SK-N-SH (cell line): ENCODE measurements around the gene MORF4L1. TPM values are rescaled to one million over a fixed set of nuclear protein-coding genes. Genes with fewer than 3 reads are reported as not detected.

ENCODE experiments used
- CTCF ChIA-PET: fragments of 300-600, 350-600 bp; formaldehyde crosslinking; extraction: SDS; loops from one replicate; lab custom pipeline; 2021; lab: Yijun Ruan, JAX
- POLR2A ChIA-PET: fragments of 350-600 bp; sonication (Branson Sonifier 250); formaldehyde crosslinking; extraction: SDS; loops from one replicate; lab custom pipeline; 2020; ENCODE audit warnings: antibody characterized with exemption, inconsistent platforms; lab: Yijun Ruan, JAX
- DNase-seq: peaks from one replicate; pipeline ENCODE4 v3.0.0; 2012
- H2AFZ ChIP-seq: fragments of 200-600 bp; sonication (generic); 2 replicates; pipeline ENCODE4 v1.8.1; 2016; ENCODE audit warnings: antibody characterized with exemption, mild to moderate bottlenecking, low read depth
- H3F3A ChIP-seq: fragments of 200-600 bp; sonication (generic); replicated peaks from 2 replicates; pipeline ENCODE3; 2016; ENCODE audit warnings: antibody characterized with exemption, mild to moderate bottlenecking; ENCODE audit not compliant: insufficient read depth
- H3K27ac ChIP-seq, 2 experiments: fragments of 200-500 bp in 1 of 2; fragments of 200-600 bp in 1 of 2; sonication (Bioruptor generic) in 1 of 2; sonication (generic), shearing (Covaris generic) in 1 of 2; 2 replicates each; pipeline versions ENCODE4 v1.5.1 to v1.6.1; 2014 to 2016; ENCODE audit warnings: low read depth in 2 of 2, inconsistent platforms in 1 of 2, low read length in 1 of 2, mild to moderate bottlenecking in 1 of 2, mixed read lengths in 1 of 2
- H3K27me3 ChIP-seq: fragments of 200-600 bp; sonication (generic), shearing (Covaris generic); 2 replicates; pipeline ENCODE4 v1.6.1; 2016; ENCODE audit warnings: mixed run types; ENCODE audit not compliant: insufficient read depth
- H3K36me3 ChIP-seq, 2 experiments: fragments of 200-500 bp in 1 of 2; fragments of 200-600 bp in 1 of 2; sonication (Bioruptor generic) in 1 of 2; sonication (generic) in 1 of 2; replicated peaks in 1 of 2; 2 replicates each; pipeline versions ENCODE3 to v1.5.1; 2014 to 2016; ENCODE audit warnings: low read length in 1 of 2, mild to moderate bottlenecking in 1 of 2; ENCODE audit not compliant: insufficient read depth in 2 of 2, control insufficient read depth in 1 of 2
- H3K4me1 ChIP-seq, 2 experiments: fragments of 200-500 bp in 1 of 2; fragments of 200-600 bp in 1 of 2; sonication (Bioruptor generic) in 1 of 2; sonication (generic), shearing (Covaris generic) in 1 of 2; 2 replicates each; pipeline versions ENCODE4 v1.5.1 to v1.6.1; 2014 to 2016; ENCODE audit warnings: low read depth in 1 of 2, low read length in 1 of 2, mixed run types in 1 of 2; ENCODE audit not compliant: insufficient read depth in 2 of 2, control insufficient read depth in 1 of 2
- H3K4me2 ChIP-seq: fragments of 200-600 bp; sonication (generic), shearing (Covaris generic); 2 replicates; pipeline ENCODE4 v1.6.1; 2017; ENCODE audit warnings: mixed run types
- H3K4me3 ChIP-seq, 2 experiments: fragments of 200-500 bp in 1 of 2; fragments of 200-600 bp in 1 of 2; sonication (Bioruptor generic) in 1 of 2; sonication (generic), shearing (Covaris generic) in 1 of 2; 2 replicates each; pipeline versions ENCODE4 v1.5.1 to v1.8.1; 2014 to 2016; ENCODE audit warnings: low read depth in 2 of 2, inconsistent platforms in 1 of 2, low read length in 1 of 2, mild to moderate bottlenecking in 1 of 2, mixed read lengths in 1 of 2, moderate library complexity in 1 of 2
- H3K79me2 ChIP-seq: fragments of 200-600 bp; sonication (generic); 2 replicates; pipeline ENCODE4 v1.8.1; 2017; ENCODE audit warnings: mild to moderate bottlenecking; ENCODE audit not compliant: insufficient read depth
- H3K9ac ChIP-seq: fragments of 200-600 bp; sonication (generic); 2 replicates; pipeline ENCODE4 v1.6.1; 2017; ENCODE audit warnings: mixed run types
- H3K9me2 ChIP-seq: fragments of 200-600 bp; sonication (generic); 2 replicates; pipeline ENCODE4 v1.6.1; 2017; ENCODE audit warnings: mixed run types
- H3K9me3 ChIP-seq: fragments of 200-600 bp; sonication (generic); 2 replicates; pipeline ENCODE4 v1.6.1; 2017; ENCODE audit warnings: mixed run types, mild to moderate bottlenecking, moderate library complexity
- H4K20me1 ChIP-seq: fragments of 200-600 bp; sonication (generic); 2 replicates; pipeline ENCODE4 v1.6.1; 2017; ENCODE audit warnings: mild to moderate bottlenecking, mixed run types; ENCODE audit not compliant: insufficient read depth
- CHD2 ChIP-seq: fragments of 150-350 bp; IDR thresholded peaks from 2 replicates; pipeline ENCODE4 v1.6.1; 2018; ENCODE audit warnings: low read length; ENCODE audit not compliant: partially characterized antibody
- EP300 ChIP-seq, 2 experiments: IDR thresholded peaks; 2 replicates each; pipeline versions ENCODE4 v1.4.0 to v1.6.1; 2012; ENCODE audit warnings: borderline replicate concordance in 1 of 2, low read depth in 1 of 2, low read length in 1 of 2
- EZH2phosphoT487 ChIP-seq: fragments of 200-600 bp; sonication (generic); IDR thresholded peaks from 2 replicates; pipeline ENCODE4 v1.6.1; 2017; ENCODE audit warnings: low read depth, mixed run types, mild to moderate bottlenecking, antibody characterized with exemption, moderate library complexity, borderline replicate concordance
- FOSL2 ChIP-seq: IDR thresholded peaks from 2 replicates; pipeline ENCODE4 v1.4.0; 2012; ENCODE audit warnings: low read depth, mild to moderate bottlenecking, moderate library complexity, borderline replicate concordance
- FOXM1 ChIP-seq: IDR thresholded peaks from 2 replicates; pipeline ENCODE4 v1.4.0; 2012; ENCODE audit warnings: low read depth, mild to moderate bottlenecking
- GABPA ChIP-seq: IDR thresholded peaks from 2 replicates; pipeline ENCODE4 v1.4.0; 2012; ENCODE audit warnings: low read depth, mild to moderate bottlenecking
- MEF2A ChIP-seq: IDR thresholded peaks from 2 replicates; pipeline ENCODE4 v1.4.0; 2012; ENCODE audit warnings: low read depth, borderline replicate concordance
- MXI1 ChIP-seq: IDR thresholded peaks from 2 replicates; pipeline ENCODE4 v1.6.1; 2012; ENCODE audit warnings: mild to moderate bottlenecking, low read depth, low read length, improper control_type of control experiment
- RFX5 ChIP-seq: IDR thresholded peaks from 2 replicates; pipeline ENCODE4 v1.6.1; 2012; ENCODE audit warnings: mild to moderate bottlenecking, improper control_type of control experiment, low read length
- RXRA ChIP-seq: IDR thresholded peaks from 2 replicates; pipeline ENCODE4 v1.4.0; 2012; ENCODE audit warnings: low read depth, mild to moderate bottlenecking, borderline replicate concordance
- SIN3A ChIP-seq: IDR thresholded peaks from 2 replicates; pipeline ENCODE4 v1.6.1; 2012; ENCODE audit warnings: low read depth, mild to moderate bottlenecking, low read length, moderate library complexity, borderline replicate concordance
- SMC3 ChIP-seq: IDR thresholded peaks from 2 replicates; pipeline ENCODE4 v1.6.1; 2012; ENCODE audit warnings: low read depth, low read length, improper control_type of control experiment
- TEAD4 ChIP-seq: IDR thresholded peaks from 2 replicates; pipeline ENCODE4 v1.4.0; 2012; ENCODE audit warnings: mild to moderate bottlenecking, borderline replicate concordance; ENCODE audit not compliant: insufficient read depth
- YY1 ChIP-seq: IDR thresholded peaks from 2 replicates; pipeline ENCODE4 v1.4.0; 2012; ENCODE audit warnings: low read depth, mild to moderate bottlenecking
- WGBS: methylation state at CpG from one replicate; pipeline ENCODE4 v1.1.6; 2017; ENCODE audit warnings: low lambda C conversion rate; 5-methylcytosine and 5-hydroxymethylcytosine counted together
- polyA plus RNA-seq, 3 experiments: library from polyadenylated mRNA; depleted of rRNA; stranded (reverse); fragments of >200 nt; gene quantifications; 2 replicates each; pipeline ENCODE4 v1.2.3, GENCODE V29; 2012
- TF ChIP-seq, protein P1 (sequence below): fragments of 150-350 bp; IDR thresholded peaks from 2 replicates; pipeline ENCODE4 v1.6.1; 2016; ENCODE audit warnings: mild to moderate bottlenecking, low read depth, low read length
- TF ChIP-seq, protein P2 (sequence below): fragments of 150-350 bp; IDR thresholded peaks from 2 replicates; pipeline ENCODE4 v1.6.1; 2017; ENCODE audit warnings: antibody characterized with exemption, low read length, low read depth, borderline replicate concordance
- TF ChIP-seq, protein P3 (sequence below): IDR thresholded peaks from 2 replicates; pipeline ENCODE4; 2012
- TF ChIP-seq, protein P4 (sequence below): IDR thresholded peaks from 2 replicates; pipeline ENCODE4 v1.6.1; 2012; ENCODE audit warnings: mild to moderate bottlenecking, low read depth, low read length, moderate library complexity

The MORF4L1 gene
- polyA plus RNA-seq, 1 of the 3 experiments (the other 2 are of a cell fraction), result 163 TPM

DNA sequence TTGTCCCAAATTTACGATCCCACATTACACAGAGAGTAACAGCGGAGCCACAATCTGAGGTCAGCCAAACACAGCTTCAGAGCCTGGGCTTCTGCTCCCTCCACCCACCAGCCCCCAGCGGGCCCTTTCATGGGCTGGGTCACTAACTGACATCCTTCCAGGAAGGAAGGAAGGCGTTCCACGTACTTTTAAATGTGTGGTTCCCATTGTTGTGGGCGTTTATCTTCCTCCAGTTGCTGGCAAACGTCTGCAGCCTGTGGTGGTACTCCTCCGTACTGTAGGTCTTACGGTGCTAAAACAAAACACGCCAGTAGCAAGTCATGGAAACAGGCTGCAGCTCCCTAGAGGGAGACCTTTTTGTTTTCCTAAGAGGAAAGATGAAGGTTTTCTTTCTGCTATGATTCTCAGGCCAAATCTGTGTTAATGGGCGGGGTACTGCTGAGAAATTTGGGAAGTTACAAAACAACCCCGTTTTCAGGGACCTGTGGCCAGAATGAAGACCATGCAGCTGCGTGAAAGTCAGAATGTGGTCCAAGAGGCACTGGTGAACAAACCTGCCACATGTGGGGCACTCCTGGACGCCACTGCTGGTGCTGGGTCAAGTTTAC is 64.5 kb downstream of the MORF4L1 start:
- no peak overlapping the region for H3K4me3 ChIP-seq
- no peak overlapping the region for H3K9ac ChIP-seq
- ChIA-PET CTCF (interaction anchor here (1.5 kb wide), 1 partner anchor 28 kb away, joined by 3 read pairs; no protein-coding TSS in a partner anchor), POLR2A (no interaction called here)
- no peaks in the 10 kb centered on the region for H3K27me3 ChIP-seq
- H2AFZ ChIP-seq, result no peak overlapping the region
- H3K4me2 ChIP-seq, result no peak overlapping the region
- no peak for TF ChIP-seq FOXM1
- no peak for TF ChIP-seq EP300 (IDR thresholded peaks at IDR 0.05; ENCODE audit: borderline replicate concordance in 1 of 2, low read depth in 1 of 2, low read length in 1 of 2)
- TF ChIP-seq, protein P1, sequence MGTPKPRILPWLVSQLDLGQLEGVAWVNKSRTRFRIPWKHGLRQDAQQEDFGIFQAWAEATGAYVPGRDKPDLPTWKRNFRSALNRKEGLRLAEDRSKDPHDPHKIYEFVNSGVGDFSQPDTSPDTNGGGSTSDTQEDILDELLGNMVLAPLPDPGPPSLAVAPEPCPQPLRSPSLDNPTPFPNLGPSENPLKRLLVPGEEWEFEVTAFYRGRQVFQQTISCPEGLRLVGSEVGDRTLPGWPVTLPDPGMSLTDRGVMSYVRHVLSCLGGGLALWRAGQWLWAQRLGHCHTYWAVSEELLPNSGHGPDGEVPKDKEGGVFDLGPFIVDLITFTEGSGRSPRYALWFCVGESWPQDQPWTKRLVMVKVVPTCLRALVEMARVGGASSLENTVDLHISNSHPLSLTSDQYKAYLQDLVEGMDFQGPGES, result no peak
- H3F3A ChIP-seq, result no peaks in the 10 kb centered on the region
- 86% methylated on average over 14 of the region's 14 CpGs for WGBS
- no peaks in the 10 kb centered on the region for H3K79me2 ChIP-seq
- H3K27ac ChIP-seq, result no peak overlapping the region
- peaks cover 0 to 9% of the 10 kb centered on the region in 2 experiments; a peak in 1 of 4 replicates for H3K4me1 ChIP-seq
- no peak for DNase-seq
- no peaks in the 10 kb centered on the region for H3K9me3 ChIP-seq
- no peaks in the 10 kb centered on the region for H4K20me1 ChIP-seq
- no peaks in the 10 kb centered on the region for H3K36me3 ChIP-seq
- no peaks in the 10 kb centered on the region for H3K9me2 ChIP-seq

DNA sequence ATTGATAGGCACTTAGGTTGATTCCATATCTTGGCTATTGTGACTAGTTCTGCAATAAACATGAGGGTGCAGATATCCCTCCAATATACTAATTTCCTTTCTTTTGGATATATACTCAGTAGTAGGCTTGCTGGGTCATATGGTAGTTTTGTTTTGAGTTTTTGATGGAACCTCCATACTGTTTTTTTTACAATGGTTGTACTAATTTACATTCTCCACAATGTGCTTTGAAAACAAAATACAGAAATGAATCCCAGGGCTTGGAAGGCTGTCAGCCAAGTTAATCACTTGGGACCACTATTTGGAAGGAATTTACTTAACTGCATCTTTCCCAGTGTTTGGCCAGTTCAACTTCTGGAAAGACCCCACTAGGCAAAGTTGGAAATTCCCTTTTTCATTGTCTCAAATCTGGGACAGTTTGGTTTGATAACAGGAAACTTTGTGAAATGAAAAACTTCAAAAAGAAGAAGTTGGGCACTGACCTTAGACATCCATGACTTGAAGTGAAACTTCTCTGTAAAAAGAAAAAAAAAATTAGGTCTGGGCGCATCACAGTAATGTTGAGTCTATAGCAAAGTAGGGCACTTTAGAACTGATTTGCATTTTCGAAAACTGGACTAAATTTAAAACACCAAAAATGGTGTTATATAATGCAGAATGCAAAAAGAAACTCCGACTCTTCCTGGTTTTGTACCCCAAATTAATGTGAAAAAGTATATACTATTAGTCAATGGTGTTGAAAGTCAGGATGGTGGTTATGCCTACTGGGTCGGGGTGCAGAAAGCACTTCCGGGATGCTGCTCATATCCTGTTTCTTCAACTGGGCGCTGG is 66.2 kb downstream of the MORF4L1 start:
- DNase-seq, result no peak
- Histone ChIP-seq H3K79me2 (no peaks in the 10 kb centered on the region), H3K9ac (no peak overlapping the region), H3K27me3 (no peaks in the 10 kb centered on the region), H3K4me1 (peaks cover 0 to 4% of the 10 kb centered on the region in 2 experiments; a peak in 1 of 4 replicates), H2AFZ (no peak overlapping the region), H3K9me2 (no peaks in the 10 kb centered on the region), H3K9me3 (no peaks in the 10 kb centered on the region), H3F3A (no peaks in the 10 kb centered on the region), H3K4me3 (no peak overlapping the region), H3K36me3 (no peaks in the 10 kb centered on the region), H4K20me1 (no peaks in the 10 kb centered on the region), H3K4me2 (no peak overlapping the region), H3K27ac (no peak overlapping the region)
- ChIA-PET CTCF (interaction anchor here (1.5 to 2.1 kb wide), 2 partner anchors 29 to 30 kb away, joined by 3 to 6 read pairs; no protein-coding TSS in a partner anchor), POLR2A (no interaction called here)
- WGBS, result 84% methylated on average over 6 of the region's 6 CpGs
- TF ChIP-seq CHD2 (no peak), SIN3A (no peak), RFX5 (no peak), EP300 (IDR thresholded peaks at IDR 0.05; ENCODE audit: borderline replicate concordance in 1 of 2, low read depth in 1 of 2, low read length in 1 of 2) (no peak), EZH2phosphoT487 (no peak), FOSL2 (no peak), SMC3 (no peak), RXRA (no peak), MEF2A (no peak), MXI1 (no peak), TEAD4 (no peak), FOXM1 (no peak), YY1 (no peak), GABPA (no peak)
- TF ChIP-seq, protein P2, sequence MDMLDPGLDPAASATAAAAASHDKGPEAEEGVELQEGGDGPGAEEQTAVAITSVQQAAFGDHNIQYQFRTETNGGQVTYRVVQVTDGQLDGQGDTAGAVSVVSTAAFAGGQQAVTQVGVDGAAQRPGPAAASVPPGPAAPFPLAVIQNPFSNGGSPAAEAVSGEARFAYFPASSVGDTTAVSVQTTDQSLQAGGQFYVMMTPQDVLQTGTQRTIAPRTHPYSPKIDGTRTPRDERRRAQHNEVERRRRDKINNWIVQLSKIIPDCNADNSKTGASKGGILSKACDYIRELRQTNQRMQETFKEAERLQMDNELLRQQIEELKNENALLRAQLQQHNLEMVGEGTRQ, result no peak
- TF ChIP-seq, protein P3, sequence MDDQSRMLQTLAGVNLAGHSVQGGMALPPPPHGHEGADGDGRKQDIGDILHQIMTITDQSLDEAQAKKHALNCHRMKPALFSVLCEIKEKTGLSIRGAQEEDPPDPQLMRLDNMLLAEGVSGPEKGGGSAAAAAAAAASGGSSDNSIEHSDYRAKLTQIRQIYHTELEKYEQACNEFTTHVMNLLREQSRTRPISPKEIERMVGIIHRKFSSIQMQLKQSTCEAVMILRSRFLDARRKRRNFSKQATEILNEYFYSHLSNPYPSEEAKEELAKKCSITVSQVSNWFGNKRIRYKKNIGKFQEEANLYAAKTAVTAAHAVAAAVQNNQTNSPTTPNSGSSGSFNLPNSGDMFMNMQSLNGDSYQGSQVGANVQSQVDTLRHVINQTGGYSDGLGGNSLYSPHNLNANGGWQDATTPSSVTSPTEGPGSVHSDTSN, result no peak
- TF ChIP-seq, protein P4, sequence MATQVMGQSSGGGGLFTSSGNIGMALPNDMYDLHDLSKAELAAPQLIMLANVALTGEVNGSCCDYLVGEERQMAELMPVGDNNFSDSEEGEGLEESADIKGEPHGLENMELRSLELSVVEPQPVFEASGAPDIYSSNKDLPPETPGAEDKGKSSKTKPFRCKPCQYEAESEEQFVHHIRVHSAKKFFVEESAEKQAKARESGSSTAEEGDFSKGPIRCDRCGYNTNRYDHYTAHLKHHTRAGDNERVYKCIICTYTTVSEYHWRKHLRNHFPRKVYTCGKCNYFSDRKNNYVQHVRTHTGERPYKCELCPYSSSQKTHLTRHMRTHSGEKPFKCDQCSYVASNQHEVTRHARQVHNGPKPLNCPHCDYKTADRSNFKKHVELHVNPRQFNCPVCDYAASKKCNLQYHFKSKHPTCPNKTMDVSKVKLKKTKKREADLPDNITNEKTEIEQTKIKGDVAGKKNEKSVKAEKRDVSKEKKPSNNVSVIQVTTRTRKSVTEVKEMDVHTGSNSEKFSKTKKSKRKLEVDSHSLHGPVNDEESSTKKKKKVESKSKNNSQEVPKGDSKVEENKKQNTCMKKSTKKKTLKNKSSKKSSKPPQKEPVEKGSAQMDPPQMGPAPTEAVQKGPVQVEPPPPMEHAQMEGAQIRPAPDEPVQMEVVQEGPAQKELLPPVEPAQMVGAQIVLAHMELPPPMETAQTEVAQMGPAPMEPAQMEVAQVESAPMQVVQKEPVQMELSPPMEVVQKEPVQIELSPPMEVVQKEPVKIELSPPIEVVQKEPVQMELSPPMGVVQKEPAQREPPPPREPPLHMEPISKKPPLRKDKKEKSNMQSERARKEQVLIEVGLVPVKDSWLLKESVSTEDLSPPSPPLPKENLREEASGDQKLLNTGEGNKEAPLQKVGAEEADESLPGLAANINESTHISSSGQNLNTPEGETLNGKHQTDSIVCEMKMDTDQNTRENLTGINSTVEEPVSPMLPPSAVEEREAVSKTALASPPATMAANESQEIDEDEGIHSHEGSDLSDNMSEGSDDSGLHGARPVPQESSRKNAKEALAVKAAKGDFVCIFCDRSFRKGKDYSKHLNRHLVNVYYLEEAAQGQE, result no peak
